Peyer's patch (tissue), 4 donors: ENCODE data around the gene XAGE2. TPM values are rescaled to one million over a fixed set of nuclear protein-coding genes. Genes with fewer than 3 reads are reported as not detected.
"Not testable (repeated sequence)": the region's sequence is repeated elsewhere in the genome, so short reads cannot be mapped to it uniquely, and the experiment has no call there.

ENCODE experiments used
- DNase-seq, 3 donors: peaks; one replicate each; pipeline ENCODE4 v3.0.0-alpha.2; 2017 to 2019
- H3K27ac ChIP-seq, 4 donors: fragments of 200-600 bp; sonication (generic); one replicate each; pipeline ENCODE4 v1.5.1; 2016 to 2019
- H3K27me3 ChIP-seq, 2 donors: fragments of 200-600 bp; sonication (generic); one replicate each; pipeline ENCODE4 v1.5.1; 2019
- H3K36me3 ChIP-seq, 3 donors: fragments of 200-600 bp; sonication (generic); one replicate each; pipeline ENCODE4 v1.5.1; 2016 to 2019
- H3K4me1 ChIP-seq, 4 donors: fragments of 200-600 bp; sonication (generic); one replicate each; pipeline ENCODE4 v1.5.1; 2016 to 2019
- H3K4me3 ChIP-seq, 4 donors: fragments of 200-600 bp; sonication (generic); 1 replicate in 3 of 4; 2 replicates in 1 of 4; pipeline ENCODE4 v1.5.1; 2016 to 2019; ENCODE audit warnings: mild to moderate bottlenecking in 1 of 4
- H3K9me3 ChIP-seq, 4 donors: fragments of 200-600 bp; sonication (generic); one replicate each; pipeline ENCODE4 v1.5.1; 2016 to 2019; ENCODE audit warnings: mild to moderate bottlenecking in 1 of 4
- POLR2A ChIP-seq, 2 donors: fragments of 450-650 bp; IDR thresholded peaks; one replicate each; pipeline ENCODE4 v1.5.1; 2017; ENCODE audit warnings: antibody characterized with exemption in 2 of 2, mild to moderate bottlenecking in 2 of 2, moderate library complexity in 2 of 2
- total RNA-seq, 4 donors: library from RNA; depleted of rRNA; stranded (reverse); fragments of >200 nt; gene quantifications; one replicate each; pipeline ENCODE4 v1.1.0, GENCODE V29; 2016
- TF ChIP-seq, protein P1 (sequence below), 6 experiments: fragments of 450-650 bp in 4 of 6; fragments of 200-600 bp in 2 of 6; sonication (generic) in 1 of 6; IDR thresholded peaks; one replicate each; pipeline ENCODE4 v1.5.1; 2017 to 2019; ENCODE audit warnings: antibody characterized with exemption in 6 of 6, mild to moderate bottlenecking in 3 of 6, moderate library complexity in 1 of 6

Gene XAGE2, protein sequence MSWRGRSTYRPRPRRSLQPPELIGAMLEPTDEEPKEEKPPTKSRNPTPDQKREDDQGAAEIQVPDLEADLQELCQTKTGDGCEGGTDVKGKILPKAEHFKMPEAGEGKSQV
- total RNA-seq = not detected

DNA sequence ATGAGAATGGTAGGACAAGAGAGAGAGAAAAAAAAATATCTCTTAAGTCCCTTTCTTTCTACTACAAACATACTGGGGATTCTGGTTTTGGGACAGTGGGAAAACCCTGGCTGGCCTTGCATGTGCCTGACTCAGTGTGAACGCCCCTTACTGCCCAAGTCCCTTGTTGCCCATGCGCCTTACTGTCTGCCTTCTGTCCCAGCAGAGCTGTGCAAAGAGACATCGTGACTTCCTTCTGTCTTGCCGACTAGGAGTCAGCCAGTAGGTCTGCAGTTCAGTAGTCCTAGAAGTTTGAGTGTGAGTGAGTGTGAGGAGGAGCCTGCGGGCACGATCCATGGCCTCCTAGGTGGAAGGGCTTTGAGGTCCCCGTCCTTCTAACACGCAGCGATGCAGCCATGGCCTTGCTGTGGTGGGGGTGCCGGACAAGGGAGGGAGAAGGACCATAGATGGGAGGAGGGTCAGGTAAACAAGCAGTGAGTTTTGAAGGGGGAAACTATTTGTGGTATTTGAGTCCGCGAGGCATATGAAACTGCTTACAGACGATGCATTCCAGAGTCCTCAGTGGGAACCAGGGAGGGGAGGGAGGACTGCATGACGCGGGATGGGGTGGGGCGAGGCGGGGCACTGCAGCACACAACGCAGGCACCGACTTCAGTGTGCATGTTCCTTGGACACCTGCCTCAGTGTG, at the start of gene XAGE2:
Gene XAGE2 (plus strand): TSS at position 654 of the 688 bp plus-strand sequence. CDS start 994 bp downstream, outside the sequence.
- Histone ChIP-seq H3K27me3 (no peaks in the 10 kb centered on the region), H3K27ac (no peak within 1 kb of the TSS), H3K36me3 (no peaks in the 10 kb centered on the region), H3K9me3 (no peaks in the 10 kb centered on the region), H3K4me3 (no peak within 1 kb of the TSS), H3K4me1 (no peaks in the 10 kb centered on the region)
- no peak for DNase-seq
- TF ChIP-seq POLR2A (IDR thresholded peaks at IDR 0.05) = no peak
- TF ChIP-seq, protein P1, sequence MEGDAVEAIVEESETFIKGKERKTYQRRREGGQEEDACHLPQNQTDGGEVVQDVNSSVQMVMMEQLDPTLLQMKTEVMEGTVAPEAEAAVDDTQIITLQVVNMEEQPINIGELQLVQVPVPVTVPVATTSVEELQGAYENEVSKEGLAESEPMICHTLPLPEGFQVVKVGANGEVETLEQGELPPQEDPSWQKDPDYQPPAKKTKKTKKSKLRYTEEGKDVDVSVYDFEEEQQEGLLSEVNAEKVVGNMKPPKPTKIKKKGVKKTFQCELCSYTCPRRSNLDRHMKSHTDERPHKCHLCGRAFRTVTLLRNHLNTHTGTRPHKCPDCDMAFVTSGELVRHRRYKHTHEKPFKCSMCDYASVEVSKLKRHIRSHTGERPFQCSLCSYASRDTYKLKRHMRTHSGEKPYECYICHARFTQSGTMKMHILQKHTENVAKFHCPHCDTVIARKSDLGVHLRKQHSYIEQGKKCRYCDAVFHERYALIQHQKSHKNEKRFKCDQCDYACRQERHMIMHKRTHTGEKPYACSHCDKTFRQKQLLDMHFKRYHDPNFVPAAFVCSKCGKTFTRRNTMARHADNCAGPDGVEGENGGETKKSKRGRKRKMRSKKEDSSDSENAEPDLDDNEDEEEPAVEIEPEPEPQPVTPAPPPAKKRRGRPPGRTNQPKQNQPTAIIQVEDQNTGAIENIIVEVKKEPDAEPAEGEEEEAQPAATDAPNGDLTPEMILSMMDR (IDR thresholded peaks at IDR 0.05) = no peak

DNA sequence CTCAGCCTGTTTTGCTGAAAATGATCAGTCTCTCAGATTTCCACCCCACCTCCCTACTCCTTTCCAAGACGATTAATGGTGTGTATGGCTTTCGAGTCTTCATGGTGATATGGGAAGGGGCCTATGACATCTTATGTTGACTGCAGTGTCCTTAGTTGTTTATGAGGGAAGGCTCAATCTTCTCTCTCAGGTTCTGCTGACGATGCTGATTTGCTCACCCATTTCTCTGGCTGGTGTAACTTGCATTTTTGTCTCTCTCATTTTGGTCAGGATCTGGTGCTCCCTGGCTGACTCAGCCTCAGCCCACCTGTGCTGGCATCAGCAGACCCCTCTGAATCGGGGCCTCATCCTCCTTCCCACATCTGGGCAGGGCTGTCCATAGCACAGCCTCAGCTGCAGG, 31.4 kb upstream of the XAGE2 start:
- Histone ChIP-seq H3K36me3 (no peaks in the 10 kb centered on the region), H3K27me3 (no peaks in the 10 kb centered on the region), H3K4me1 (no peaks in the 10 kb centered on the region), H3K27ac (no peak overlapping the region), H3K9me3 (no peaks in the 10 kb centered on the region), H3K4me3 (no peak overlapping the region)
- TF ChIP-seq, protein P1 (IDR thresholded peaks at IDR 0.05) = no peak
- no peak for TF ChIP-seq POLR2A (IDR thresholded peaks at IDR 0.05)
- DNase-seq = no peak

DNA sequence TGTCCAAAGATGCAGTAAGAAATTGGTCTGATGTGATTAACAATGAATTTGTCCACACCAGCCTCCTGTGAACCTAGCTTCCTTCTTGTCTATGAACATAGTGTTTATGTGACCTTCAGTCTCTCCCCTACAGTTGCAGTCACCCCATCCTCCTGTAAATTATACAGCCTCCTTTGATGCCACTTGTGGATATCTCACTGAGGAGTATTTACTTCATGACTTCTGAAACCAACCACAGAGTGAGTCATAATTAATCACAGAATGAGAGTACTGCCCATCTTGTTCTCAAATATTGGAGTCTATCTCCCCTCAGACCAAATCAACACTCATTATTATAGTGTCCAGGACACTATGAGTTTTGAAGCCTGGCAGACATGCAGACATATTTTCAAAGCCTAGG, 27.3 kb upstream of the XAGE2 start:
- Histone ChIP-seq H3K4me1 (no peaks in the 10 kb centered on the region), H3K4me3 (no peak overlapping the region), H3K27me3 (no peaks in the 10 kb centered on the region), H3K27ac (no peak overlapping the region), H3K9me3 (no peaks in the 10 kb centered on the region), H3K36me3 (no peaks in the 10 kb centered on the region)
- TF ChIP-seq, protein P1 (IDR thresholded peaks at IDR 0.05) = no peak
- TF ChIP-seq POLR2A (IDR thresholded peaks at IDR 0.05) = no peak
- DNase-seq = no peak

DNA sequence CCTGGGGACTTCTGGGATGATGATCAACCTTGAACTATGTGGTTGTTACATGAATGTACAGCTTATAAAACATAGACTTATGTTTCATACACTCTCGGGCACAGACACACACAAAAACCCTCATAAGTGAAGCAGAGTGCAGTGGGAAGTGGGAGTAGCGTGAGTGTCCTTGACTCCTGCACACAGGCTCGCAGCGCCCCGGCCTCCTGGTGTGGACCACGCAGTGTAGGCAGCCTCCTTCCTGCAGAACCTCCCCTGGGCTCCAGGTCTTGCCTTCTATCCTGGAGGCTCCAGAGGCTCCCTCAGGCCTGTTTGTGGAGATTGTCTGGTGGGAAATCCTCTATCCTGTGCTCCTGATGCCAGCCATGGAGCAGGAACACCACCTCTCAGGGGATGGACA, 25.7 kb upstream of the XAGE2 start:
- not testable (repeated sequence) for H3K4me1 ChIP-seq, H3K27ac ChIP-seq, H3K9me3 ChIP-seq, H3K27me3 ChIP-seq, H3K4me3 ChIP-seq, H3K36me3 ChIP-seq, DNase-seq

DNA sequence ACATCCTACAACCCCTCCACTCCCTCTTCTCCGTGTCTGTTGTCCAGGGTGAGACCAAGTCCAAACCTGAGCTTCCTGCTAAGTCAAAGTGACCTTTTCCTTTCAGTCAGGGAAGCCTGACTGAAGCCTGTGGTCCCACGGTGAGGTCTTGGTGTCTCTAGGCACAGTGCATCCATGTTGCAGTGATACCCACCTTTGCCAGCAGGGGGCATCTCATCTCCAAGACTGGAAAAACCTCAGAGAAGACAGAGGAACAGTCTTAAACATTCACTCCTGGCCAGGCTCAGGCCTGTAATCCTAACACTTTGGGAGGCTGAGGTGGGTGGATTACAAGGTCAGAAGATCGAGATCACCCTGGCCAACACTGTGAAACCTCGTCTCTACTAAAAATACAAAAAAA, 23.4 kb upstream of the XAGE2 start:
- H3K27me3 ChIP-seq, H3K4me3 ChIP-seq, H3K4me1 ChIP-seq, H3K9me3 ChIP-seq, H3K36me3 ChIP-seq, H3K27ac ChIP-seq: not testable (repeated sequence)
- peak in 2 of 3 donors; percentile 58 to 73 for DNase-seq
- TF ChIP-seq, protein P1 (IDR thresholded peaks at IDR 0.05) = peak in 5 of 6 experiments; percentile 13 to 51 (median 44)

DNA sequence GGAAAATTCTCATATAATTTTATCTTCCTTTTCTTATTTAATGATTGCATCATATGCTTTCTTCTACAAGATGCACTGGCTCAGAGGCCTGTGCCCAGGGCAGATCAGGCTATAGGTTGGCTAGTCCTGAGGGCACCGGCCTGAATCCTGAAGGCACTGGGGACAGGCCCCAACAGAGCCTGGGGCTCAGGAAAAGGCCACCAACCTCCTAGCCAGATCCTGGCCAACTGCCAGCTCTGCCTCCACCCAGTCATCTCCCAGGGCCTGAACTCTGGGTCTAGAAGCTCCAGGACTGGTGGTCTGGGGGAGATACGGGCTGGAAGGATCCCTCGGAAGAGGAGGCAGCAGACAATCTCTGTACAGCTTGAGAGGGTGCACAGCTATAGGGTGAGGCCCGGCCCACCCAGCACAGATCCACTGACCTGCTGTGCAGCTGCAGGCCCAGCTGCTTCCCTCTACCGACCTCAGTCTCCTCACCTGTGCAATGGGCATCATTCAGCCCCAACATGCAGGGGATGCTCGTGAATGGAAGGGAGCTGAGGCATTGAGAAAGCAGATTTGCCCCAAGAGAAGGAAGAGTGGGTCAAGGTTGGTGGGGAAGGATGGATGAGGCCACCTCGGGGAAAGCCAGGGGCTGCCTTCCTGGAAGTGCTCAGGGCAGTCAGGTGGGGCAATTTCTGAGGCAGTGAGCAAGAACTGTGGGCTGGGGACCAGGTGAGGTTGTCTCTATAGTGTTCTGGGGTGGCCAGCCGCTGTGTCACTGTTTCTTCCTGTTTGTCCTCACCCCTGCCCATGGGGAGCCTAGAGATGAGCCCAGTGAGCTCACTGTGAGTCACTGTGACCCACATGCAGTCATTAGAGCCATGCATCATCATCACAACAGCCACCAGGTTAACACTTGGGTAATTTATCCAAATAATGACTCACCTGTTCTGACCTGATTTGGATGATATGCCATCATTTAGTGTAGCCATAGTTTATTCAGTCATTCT, 22.4 kb upstream of the XAGE2 start:
- H3K27ac ChIP-seq = no peak overlapping the region
- TF ChIP-seq, protein P1 (IDR thresholded peaks at IDR 0.05) = no peak
- no peak for TF ChIP-seq POLR2A (IDR thresholded peaks at IDR 0.05)
- no peaks in the 10 kb centered on the region for H3K36me3 ChIP-seq
- no peaks in the 10 kb centered on the region for H3K27me3 ChIP-seq
- H3K4me3 ChIP-seq = no peak overlapping the region
- H3K9me3 ChIP-seq = no peaks in the 10 kb centered on the region
- H3K4me1 ChIP-seq = no peaks in the 10 kb centered on the region
- DNase-seq = no peak
